Upper lobe of left lung (tissue), 6 donors: ENCODE results near the gene MGMT. TPM values are rescaled to one million over a fixed set of nuclear protein-coding genes. Genes with fewer than 3 reads are reported as not detected.

ENCODE experiments used
- ATAC-seq, 2 donors: fragments of 200-7000 bp; cut with Tn5 transposase; one replicate each; pipeline ENCODE4 v1.9.1; 2022; ENCODE audit warnings: mild to moderate bottlenecking in 2 of 2, moderate library complexity in 2 of 2; ENCODE audit not compliant: low FRiP score in 2 of 2
- DNase-seq, 2 donors: peaks; one replicate each; pipeline ENCODE4 v3.0.0-alpha.2; 2019 to 2020
- H3K27ac ChIP-seq, 4 donors: fragments of 200-600 bp; sonication (generic); one replicate each; pipeline ENCODE4 v1.5.1; 2016 to 2019
- H3K27me3 ChIP-seq, 4 donors: fragments of 200-600 bp; sonication (generic); one replicate each; pipeline ENCODE4 v1.5.1; 2017 to 2019
- H3K36me3 ChIP-seq, 4 donors: fragments of 200-600 bp; sonication (generic); one replicate each; pipeline ENCODE4 v1.5.1; 2016 to 2019
- H3K4me1 ChIP-seq, 4 donors: fragments of 200-600 bp; sonication (generic); one replicate each; pipeline ENCODE4 v1.5.1; 2018 to 2019
- H3K4me3 ChIP-seq, 4 donors: fragments of 200-600 bp; sonication (generic); one replicate each; pipeline ENCODE4 v1.5.1; 2017 to 2019; ENCODE audit warnings: mild to moderate bottlenecking in 2 of 4, moderate library complexity in 1 of 4
- H3K9me3 ChIP-seq, 4 donors: fragments of 200-600 bp; sonication (generic); one replicate each; pipeline ENCODE4 v1.5.1; 2018 to 2019
- EP300 ChIP-seq, 4 donors: sonication (generic); formaldehyde crosslinking; IDR thresholded peaks; one replicate each; pipeline ENCODE4 v1.5.1; 2017; ENCODE audit warnings: antibody characterized with exemption in 4 of 4, control low read depth in 2 of 4
- POLR2A ChIP-seq, 4 donors: fragments of 450-650 bp; IDR thresholded peaks; one replicate each; pipeline ENCODE4 v1.5.1; 2016 to 2017; ENCODE audit warnings: antibody characterized with exemption in 4 of 4, mild to moderate bottlenecking in 2 of 4
- POLR2AphosphoS5 ChIP-seq, 2 donors: sonication (generic); formaldehyde crosslinking; IDR thresholded peaks; one replicate each; pipeline ENCODE4 v1.5.1; 2017; ENCODE audit warnings: antibody characterized with exemption in 2 of 2
- WGBS, 2 donors: methylation state at CpG; one replicate each; pipeline ENCODE4 v1.1.5; 2017 to 2018; 5-methylcytosine and 5-hydroxymethylcytosine counted together
- total RNA-seq, 6 donors: library from RNA; depleted of rRNA in 4 of 6; stranded (reverse); fragments of >200 nt in 4 of 6; gene quantifications; one replicate each; pipeline versions ENCODE4 v1.1.0 to v1.2.1, GENCODE V29; 2016 to 2021
- TF ChIP-seq, protein P1 (sequence below), 6 experiments: fragments of 450-650 bp in 4 of 6; fragments of 200-600 bp in 2 of 6; sonication (generic) in 2 of 6; IDR thresholded peaks; one replicate each; pipeline ENCODE4 v1.5.1; 2016 to 2019; ENCODE audit warnings: antibody characterized with exemption in 6 of 6
- donor health status: DM: no; HTN: no; CAD: no; lungs with moderate emphysema.
- donor health status: DM: no; HTN: yes; CAD: no; lungs with severe emphysema.

MGMT gene
- total RNA-seq, 6 donors from 2014 or later = 20.9 to 44.0 (median 29.6) TPM

DNA sequence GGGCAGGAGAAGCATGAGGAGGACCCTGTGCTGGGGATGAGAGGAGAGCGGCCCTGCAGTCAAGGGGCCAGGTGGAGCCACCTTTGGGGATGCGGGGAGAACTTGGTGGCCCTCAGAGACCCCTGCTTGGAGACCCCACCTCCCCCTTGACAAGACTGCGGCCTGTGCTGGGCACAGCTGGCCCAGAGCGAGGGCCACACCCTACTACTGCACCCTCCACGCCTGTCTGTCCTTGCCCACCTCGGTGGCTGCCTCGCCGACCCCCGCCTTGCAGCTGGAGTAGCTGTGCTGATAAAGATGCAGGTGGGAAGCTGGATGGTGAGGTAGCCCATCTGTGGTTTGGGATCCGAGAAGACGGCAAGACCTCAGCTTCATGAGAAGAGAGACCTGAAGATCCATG lies 186.8 kb downstream of the MGMT start:
- no peaks in the 10 kb centered on the region for H3K4me1 ChIP-seq
- no peaks in the 10 kb centered on the region for H3K36me3 ChIP-seq
- DNase-seq (peak in 1 of 2 donors; percentile 65), ATAC-seq (peak in 1 of 2 donors; percentile 20)
- no peak for TF ChIP-seq EP300 (IDR thresholded peaks at IDR 0.05)
- TF ChIP-seq POLR2A (IDR thresholded peaks at IDR 0.05) = no peak
- TF ChIP-seq POLR2AphosphoS5 (IDR thresholded peaks at IDR 0.05) = no peak
- TF ChIP-seq, protein P1, sequence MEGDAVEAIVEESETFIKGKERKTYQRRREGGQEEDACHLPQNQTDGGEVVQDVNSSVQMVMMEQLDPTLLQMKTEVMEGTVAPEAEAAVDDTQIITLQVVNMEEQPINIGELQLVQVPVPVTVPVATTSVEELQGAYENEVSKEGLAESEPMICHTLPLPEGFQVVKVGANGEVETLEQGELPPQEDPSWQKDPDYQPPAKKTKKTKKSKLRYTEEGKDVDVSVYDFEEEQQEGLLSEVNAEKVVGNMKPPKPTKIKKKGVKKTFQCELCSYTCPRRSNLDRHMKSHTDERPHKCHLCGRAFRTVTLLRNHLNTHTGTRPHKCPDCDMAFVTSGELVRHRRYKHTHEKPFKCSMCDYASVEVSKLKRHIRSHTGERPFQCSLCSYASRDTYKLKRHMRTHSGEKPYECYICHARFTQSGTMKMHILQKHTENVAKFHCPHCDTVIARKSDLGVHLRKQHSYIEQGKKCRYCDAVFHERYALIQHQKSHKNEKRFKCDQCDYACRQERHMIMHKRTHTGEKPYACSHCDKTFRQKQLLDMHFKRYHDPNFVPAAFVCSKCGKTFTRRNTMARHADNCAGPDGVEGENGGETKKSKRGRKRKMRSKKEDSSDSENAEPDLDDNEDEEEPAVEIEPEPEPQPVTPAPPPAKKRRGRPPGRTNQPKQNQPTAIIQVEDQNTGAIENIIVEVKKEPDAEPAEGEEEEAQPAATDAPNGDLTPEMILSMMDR (IDR thresholded peaks at IDR 0.05) = no peak
- H3K27ac ChIP-seq = no peak overlapping the region
- no peaks in the 10 kb centered on the region for H3K27me3 ChIP-seq
- 94 to 96% methylated on average over 2 to 11 of the region's 11 CpGs for WGBS, 2 donors
- no peaks in the 10 kb centered on the region for H3K9me3 ChIP-seq
- H3K4me3 ChIP-seq = no peak overlapping the region

DNA sequence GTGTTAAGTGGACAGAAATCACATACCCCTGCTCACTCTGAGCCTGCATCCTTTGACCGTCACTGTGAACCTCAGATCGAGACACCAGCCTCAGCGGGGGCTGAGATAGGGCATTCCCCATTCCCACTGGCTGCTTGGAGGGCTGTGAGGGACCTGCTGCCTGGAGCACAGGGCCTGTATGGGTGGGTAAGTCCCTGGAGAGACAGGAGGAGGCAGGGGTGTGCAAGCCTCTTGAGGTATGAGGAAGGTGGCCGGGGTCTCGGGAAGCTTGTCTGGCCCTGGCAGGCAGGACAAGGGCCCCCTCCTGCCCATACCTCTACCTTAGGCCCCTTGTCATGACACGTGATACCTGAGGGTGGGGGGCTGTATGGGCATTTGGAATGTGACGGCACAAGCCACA lies 187.4 kb downstream of the MGMT start:
- Histone ChIP-seq H3K36me3 (no peaks in the 10 kb centered on the region), H3K4me1 (no peaks in the 10 kb centered on the region), H3K27ac (no peak overlapping the region), H3K9me3 (no peaks in the 10 kb centered on the region), H3K4me3 (no peak overlapping the region), H3K27me3 (no peaks in the 10 kb centered on the region)
- ATAC-seq (no peak), DNase-seq (no peak)
- 95 to 97% methylated on average over 5 to 7 of the region's 7 CpGs for WGBS, 2 donors
- TF ChIP-seq, protein P1 (IDR thresholded peaks at IDR 0.05) = no peak
- TF ChIP-seq EP300 (IDR thresholded peaks at IDR 0.05) (no peak), POLR2AphosphoS5 (IDR thresholded peaks at IDR 0.05) (no peak), POLR2A (IDR thresholded peaks at IDR 0.05) (no peak)

GRCh38 chr10:129655007-129655678 lies 188.1 kb downstream of the MGMT start:
- TF ChIP-seq POLR2AphosphoS5 (IDR thresholded peaks at IDR 0.05) = no peak
- no peak for TF ChIP-seq POLR2A (IDR thresholded peaks at IDR 0.05)
- TF ChIP-seq EP300 (IDR thresholded peaks at IDR 0.05) = no peak
- TF ChIP-seq, protein P1 (IDR thresholded peaks at IDR 0.05) = no peak

GRCh38 chr10:129655679-129656031 lies 188.6 kb downstream of the MGMT start:
- DNase-seq = no peak
- H3K4me1 ChIP-seq = no peaks in the 10 kb centered on the region
- no peak overlapping the region for H3K27ac ChIP-seq
- no peak overlapping the region for H3K4me3 ChIP-seq
- ATAC-seq = no peak
- H3K9me3 ChIP-seq = no peaks in the 10 kb centered on the region
- WGBS, 2 donors = 93% methylated on average over 8 of the region's 8 CpGs
- TF ChIP-seq EP300 (IDR thresholded peaks at IDR 0.05) = no peak
- H3K27me3 ChIP-seq = no peaks in the 10 kb centered on the region
- H3K36me3 ChIP-seq = no peaks in the 10 kb centered on the region

More at GRCh38 chr10:129655007-129655678, 188.1 kb downstream of the MGMT start:
- DNase-seq = peak in 1 of 2 donors; percentile 60
- WGBS, 2 donors = 71 to 83% methylated on average over 10 to 22 of the region's 22 CpGs
- Histone ChIP-seq H3K9me3 (no peaks in the 10 kb centered on the region), H3K4me1 (no peaks in the 10 kb centered on the region), H3K27ac (no peak overlapping the region), H3K36me3 (no peaks in the 10 kb centered on the region), H3K27me3 (no peaks in the 10 kb centered on the region), H3K4me3 (no peak overlapping the region)
- ATAC-seq = no peak

- H3K4me1 ChIP-seq = no peaks in the 10 kb centered on the region
- no peak overlapping the region for H3K27ac ChIP-seq
- 88% methylated on average over 7 of the region's 7 CpGs for WGBS, 2 donors
- no peaks in the 10 kb centered on the region for H3K36me3 ChIP-seq
- TF ChIP-seq POLR2A (IDR thresholded peaks at IDR 0.05) = no peak
- TF ChIP-seq POLR2AphosphoS5 (IDR thresholded peaks at IDR 0.05) = no peak
- no peak overlapping the region for H3K4me3 ChIP-seq
- H3K9me3 ChIP-seq = no peaks in the 10 kb centered on the region
- no peak for ATAC-seq
- no peak for DNase-seq
- no peaks in the 10 kb centered on the region for H3K27me3 ChIP-seq
These were observed 189.6 kb downstream of the MGMT start for GRCh38 chr10:129656642-129657041.
